ENCODE results near the gene SLC35G6. TPM values are rescaled to one million over a fixed set of nuclear protein-coding genes. Genes with fewer than 3 reads are reported as not detected.
"Not testable (repeated sequence)": the region's sequence is repeated elsewhere in the genome, so short reads cannot be mapped to it uniquely, and the experiment has no call there.

The SLC35G6 gene
- total RNA-seq, 1 donor from 2014 or later = not detected

DNA sequence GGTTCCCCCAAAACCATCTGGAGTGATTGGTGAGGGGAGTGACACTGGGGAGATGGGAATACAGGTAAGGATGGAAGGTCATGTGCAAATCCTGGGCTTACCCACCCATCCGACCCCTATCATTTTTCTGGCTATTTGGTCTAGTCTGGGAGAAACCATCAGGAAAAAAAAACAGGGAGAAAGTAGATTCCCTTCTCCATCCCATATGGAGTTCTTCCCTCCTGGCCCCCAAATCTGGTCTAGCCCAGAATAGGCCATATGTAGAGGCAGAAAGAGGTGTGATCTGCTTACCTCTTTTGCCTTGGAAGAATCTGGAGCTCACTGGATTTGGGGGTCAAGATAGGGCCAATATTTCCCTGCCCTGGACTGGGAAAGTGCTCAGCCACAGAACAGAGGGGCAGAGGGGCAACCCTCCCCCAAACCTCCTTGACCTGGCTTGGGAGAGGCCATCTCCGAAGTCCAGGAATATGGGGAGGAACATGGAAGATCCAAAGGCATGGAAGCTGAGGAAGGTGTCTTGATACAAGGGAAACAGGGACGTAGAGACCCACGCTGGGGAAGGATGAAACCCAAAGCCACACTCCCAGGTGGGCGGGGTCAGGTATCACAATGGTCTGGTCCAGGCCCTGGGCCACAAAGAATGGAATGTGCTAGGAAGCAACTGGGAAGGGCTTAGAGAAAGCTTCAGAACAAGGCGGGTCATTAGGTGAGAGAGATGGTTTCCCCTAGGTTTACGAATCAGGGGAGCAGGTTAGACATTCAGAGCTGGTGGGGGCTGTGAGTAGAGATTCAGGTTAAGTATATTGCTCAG, 20.2 kb upstream of the SLC35G6 start:
- ATAC-seq = peak; percentile 36

DNA sequence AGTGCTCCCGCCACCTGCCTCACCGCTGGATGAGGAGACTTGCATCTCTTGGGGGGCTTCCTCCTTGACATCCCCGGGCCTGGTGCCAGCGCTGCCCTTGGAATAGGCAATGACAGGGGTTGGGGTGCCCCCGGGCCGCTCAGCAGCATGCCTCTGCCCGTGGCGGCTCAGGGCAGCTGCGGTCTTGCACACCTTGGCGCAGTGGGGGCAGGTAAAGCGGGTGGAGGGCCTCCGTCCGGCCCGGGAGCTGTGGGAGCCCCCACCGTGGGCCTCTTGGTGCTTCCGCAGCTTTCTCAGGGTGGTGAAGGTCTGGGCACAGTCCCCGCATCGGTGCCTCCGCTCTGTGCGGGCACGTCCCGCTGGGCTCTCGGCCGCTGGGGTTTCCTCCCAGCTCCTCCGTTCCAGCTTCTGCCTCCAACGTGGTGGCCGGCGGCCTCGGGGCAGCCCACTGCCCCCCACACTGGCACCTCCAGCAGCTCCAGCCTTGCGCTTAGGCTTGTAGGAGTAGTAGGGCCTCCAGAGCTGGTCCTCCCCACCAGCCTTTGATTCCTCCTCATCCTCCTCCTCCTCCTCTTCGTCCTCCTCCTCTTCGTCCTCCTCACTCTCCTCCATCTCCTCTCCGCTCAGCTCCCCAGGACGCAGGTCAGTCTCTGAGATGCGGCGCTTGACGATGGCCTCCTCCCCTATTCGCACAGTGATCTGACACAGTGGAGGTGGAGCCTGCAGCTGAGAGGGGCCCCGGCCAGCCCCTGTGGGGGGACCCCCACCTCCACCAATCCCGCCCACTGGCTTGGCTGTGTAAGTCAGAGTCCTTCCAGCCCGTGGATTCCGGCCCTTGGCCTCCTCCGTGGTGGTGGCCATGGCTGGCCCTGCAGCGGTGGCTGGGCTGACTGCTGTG, 18.5 kb upstream of the SLC35G6 start:
- peak; percentile 3 for ATAC-seq

DNA sequence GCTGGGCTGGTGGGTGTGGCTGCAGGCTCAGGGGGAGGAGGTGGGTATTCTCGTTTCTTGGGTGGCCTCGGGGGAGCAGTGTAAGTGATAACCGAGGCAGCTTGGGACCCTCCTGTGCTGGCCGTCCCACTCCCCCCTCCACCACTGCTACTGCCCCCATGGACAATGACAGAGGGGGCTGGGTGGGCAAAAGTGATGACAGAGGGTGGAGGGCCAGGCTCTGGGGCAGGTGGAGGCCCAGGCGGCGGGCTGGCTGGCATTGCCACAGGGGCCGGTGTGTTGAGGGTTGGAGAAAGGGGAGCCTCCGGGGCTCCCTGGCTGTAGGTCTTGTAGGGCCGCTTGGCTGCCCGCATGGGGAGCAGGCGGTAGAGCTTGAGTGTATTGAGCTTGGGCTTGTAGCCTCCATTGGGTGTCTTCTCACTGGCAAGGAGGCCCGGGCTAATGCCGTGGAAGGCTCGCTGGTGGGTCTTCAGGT, 17.8 kb upstream of the SLC35G6 start:
- no peak for ATAC-seq

DNA sequence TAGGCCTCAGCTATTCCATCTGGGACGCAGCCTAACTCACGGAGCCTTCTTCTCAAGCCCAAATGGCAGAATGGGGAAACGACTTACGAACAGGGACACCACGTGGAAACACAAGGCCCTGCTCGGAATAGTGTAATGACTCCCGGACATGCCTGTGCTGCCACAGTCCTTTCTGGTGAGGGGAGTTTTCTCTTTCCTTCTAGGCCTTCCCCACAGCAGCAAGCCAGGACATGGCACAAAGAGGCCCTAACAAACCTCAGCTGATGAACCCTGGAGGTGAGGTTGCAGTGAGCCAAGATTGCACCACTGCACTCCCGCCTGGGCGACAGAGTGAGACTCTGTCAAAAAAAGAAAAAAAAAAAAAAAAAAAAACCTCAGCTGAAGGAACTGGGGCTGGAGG, 17.2 kb upstream of the SLC35G6 start:
- ATAC-seq = peak; percentile 62

DNA sequence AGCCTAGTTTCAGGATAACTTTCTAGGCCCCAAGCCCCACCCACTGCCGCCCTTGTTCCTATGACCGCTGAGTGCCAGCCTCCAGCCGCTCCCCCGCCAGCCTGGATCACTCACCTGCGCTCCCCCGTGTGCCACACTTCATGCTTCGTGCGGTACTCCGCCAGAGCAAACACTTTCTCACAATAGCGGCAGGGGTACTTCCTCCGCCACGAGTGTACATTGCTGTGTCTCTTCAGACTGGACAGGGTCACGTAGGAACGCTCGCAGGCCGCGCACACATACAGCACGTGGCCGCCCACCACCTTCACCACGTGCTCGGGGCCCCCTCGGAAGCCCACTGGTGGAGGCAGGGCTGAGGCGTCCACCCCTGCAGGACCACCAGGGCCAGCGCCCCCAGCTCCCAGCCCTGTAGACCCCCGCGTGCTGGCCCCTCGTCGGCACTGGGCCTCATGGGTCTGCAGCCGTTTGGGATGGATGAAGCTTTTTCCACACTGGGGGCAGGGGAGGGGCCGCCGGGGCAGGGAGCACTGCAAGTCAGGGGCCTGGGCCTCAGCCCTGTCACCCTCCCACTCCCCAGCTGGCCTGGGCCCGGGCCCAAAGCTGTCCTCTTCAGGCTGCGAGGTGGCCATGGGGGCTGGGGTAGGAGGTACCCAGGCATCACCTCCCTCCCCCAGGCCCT, 15.5 kb upstream of the SLC35G6 start:
- ATAC-seq = no peak

DNA sequence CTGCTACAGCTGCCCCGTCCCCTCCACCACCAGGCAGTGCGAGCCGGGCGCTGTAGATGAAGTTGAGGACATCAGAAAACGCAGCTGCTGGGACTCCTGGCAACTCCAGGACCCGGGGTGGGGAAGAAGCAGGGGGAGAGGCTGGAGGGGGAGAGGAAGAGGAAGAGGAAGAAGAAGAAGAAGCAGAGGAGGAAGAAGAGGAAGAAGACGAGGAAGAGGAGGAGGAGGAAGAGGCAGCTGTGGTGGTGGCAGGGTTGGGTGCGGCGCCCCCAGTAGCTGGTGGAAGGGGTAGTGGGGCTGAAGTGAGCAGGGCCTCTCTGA, 15.0 kb upstream of the SLC35G6 start:
- no peak for ATAC-seq

DNA sequence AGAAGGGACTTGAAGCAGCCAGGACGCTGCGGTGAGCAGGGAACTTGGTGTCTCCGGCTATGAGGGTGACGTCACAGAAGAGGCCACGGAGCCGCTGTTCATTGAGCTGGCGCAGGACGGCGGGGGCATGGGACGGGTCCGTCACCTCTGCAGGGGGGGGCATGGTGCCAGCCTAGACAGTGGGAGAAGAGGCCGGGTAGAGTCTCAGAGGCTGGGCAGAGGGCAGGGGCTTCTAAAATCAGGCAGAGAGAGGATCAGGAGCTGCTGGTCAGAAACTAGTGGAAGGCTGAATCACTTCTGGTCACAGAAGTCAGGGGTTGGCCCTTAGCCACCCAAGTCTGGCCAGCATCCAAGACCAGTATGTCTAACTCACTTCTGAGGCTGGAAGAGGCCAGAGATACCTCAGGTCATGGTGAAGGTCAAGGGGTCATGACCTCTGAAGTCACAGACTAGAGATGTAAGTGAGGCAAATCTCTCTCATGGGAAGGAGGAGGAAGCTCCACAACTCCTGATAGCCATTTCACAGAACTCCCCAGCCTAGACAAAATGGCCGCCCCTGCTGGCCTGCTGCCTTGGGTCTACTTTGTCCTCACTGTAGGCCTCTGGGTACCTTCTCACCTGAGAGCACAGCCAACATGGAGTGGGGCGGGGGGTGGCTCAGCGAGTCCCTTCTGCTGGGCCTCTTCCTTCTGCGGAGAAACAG, 14.5 kb upstream of the SLC35G6 start:
- no peak for ATAC-seq

DNA sequence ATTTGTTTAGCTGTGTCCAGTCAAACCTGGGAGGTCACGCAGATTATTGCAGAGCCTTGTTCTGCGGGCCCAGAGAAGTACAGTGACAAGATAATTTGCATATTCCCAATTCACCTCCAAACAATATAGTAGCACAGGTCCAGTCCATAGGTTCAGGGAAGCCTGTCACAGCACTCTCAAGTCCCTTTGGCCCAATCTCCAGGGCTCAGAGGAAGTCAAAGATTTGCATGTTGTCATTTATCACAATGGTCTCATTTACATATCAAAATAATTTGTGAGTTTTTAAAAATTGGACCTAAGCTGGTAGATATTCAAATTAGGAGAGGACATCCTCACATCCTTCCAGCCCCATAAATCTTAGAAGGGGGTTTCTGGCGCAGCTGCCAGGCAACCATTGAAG, 13.7 kb upstream of the SLC35G6 start:
- no peak for ATAC-seq

DNA sequence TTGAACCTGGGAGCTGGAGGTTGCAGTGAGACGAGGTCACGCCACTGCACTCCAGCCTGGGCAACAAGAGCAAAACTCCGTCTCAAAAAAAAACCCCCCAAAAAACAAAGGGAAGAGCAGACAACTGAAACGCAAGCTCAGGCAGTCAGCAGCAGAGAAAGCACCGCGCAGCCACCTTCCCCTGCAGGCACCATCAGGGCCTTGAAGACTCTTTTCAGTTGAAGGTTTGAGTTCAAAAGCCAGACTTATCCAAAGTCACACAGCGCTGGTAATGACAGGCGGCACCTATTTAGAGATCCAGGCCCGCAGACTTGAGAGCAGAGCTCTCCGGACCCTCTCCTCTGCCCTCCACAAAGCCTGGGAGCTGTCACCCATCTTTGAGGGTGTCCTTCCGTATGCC, 13.0 kb upstream of the SLC35G6 start:
- no peak for ATAC-seq

DNA sequence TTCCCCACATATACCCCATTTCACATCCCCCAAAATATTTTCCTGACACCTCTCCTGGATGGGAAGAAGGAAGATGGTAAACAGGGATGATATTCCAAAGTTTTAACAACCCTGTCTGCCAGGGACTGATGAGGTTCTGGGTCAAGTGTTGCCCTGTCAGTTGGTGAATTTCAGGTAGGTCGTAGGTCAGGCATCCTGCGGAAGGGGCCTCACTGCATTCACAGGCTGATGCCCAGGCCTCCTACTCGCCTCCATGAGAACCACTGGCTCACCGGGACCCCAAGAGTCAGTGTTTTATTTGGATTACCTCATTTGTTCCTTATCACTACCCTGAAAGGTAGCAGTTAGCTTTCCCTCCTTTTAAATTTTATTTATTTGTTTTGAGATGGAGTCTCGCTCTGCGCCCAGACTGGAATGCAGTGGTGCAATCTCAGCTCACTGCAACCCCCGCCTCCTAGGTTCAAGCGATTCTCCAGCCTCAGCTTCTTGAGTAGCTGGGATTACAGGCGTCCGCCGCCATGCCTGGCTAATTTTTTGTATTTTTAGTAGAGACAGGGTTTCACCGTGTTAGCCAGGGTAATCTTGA, 12.3 kb upstream of the SLC35G6 start:
- no peak for ATAC-seq

DNA sequence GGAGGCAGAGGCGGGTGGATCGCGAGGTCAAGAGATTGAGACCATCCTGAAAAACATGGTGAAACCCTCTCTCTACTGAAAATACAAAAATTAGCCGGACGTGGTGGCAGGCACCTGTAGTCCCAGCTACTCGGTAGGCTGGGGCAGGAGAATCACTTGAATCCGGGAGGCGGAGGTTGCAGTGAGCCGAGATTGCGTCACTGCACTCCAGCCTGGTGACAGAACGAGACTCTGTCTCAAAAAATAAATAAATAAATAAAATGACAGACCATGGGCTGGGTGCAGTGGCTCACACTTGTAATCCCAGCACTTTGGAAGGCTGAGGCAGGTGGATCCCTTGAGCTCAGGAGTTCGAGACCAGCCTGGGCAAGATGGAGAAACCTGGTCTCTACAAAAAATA, 11.4 kb upstream of the SLC35G6 start:
- ATAC-seq = not testable (repeated sequence)

DNA sequence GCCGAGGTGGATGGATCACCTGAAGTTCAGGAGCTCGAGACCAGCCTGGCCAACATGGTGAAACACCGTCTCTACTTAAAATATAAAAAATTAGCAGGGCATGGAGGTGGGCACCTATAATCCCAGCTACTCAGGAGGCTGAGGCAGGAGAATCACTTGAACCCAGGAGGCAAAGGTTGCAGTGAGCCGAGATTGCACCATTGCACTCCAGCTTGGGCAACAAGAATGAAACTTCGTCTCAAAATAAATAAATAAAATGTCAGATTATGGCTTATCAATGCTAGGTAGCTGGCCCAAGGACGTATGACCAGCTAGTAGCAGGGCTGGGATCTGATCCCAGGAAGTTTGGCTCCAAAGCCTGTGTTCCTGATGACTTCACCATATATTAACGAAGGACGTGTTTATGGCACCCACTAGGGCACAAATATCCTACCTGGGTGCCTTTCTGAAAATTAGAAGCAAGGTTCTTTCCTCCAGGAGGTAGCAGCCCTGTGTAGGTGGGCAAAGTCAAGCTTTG, 10.7 kb upstream of the SLC35G6 start:
- not testable (repeated sequence) for ATAC-seq

DNA sequence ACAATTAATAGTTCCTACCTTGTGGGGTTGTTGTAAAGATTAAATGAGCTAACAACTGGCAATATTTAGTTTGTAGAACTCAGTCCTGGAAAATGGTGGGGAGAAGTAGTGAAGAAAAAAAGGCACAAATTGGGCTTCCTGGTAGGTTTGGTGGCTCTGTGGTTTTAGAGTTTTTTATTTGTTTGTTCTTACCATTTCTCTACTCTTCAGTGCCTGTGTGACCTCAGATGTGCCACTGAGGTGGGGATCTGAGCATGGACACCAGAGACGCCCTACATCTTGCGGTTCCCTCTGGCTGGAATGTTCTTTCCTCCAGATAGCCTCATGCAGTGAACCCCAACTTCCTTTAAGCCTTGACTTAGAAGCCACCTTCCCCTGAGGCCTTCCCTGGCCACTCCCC, 9.5 kb upstream of the SLC35G6 start:
- ATAC-seq = no peak

DNA sequence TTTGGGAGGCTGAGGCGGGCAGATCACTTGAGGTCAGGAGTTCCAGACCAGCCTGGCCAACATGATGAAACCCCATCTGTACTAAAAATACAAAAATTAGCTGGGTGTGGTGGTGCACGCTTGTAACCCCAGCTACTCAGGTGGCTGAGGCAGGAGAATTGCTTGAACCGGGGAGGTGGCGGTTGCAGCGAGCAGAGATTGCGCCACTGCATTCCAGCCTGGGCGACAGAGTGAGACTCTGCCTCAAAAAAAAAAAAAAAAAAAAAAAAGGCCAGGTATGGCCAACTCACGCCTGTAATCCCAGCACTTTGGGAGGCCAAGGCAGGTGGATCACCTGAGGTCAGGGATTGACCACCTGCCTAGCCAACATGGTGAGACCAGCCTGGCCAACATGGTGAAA, 6.5 kb upstream of the SLC35G6 start:
- ATAC-seq = not testable (repeated sequence)

DNA sequence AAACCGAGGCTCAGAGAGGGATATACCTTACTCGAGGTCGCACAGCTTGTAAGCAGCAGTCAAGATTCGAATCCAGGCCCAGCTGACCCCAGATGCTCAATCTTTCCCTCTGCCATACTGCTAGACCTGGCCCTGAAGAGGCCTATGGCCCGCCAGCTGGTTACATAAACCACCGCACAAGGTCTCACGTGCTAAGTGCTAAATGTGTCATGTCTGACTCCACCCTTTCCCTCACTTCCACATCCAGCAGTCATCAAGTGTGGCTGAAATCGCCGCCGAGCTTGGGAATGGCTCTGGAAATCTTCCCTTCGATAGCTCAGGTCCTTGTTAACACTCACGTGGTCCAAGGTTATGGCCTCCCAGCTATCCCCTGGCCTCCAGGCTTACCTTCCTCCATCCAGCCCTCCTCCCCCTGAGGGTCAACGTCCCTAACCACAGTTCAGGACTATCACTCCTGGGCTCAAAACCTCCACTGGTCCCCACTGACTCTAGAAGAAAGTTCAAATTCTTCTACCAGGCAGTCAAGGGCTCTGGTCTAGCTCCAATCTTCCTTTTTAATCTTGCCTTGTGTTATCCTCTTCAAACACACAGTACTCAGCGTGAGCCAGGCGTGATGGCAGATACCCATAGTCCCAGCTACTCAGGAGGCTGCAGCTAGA, 5.4 kb upstream of the SLC35G6 start:
- ATAC-seq = peak; percentile 44

DNA sequence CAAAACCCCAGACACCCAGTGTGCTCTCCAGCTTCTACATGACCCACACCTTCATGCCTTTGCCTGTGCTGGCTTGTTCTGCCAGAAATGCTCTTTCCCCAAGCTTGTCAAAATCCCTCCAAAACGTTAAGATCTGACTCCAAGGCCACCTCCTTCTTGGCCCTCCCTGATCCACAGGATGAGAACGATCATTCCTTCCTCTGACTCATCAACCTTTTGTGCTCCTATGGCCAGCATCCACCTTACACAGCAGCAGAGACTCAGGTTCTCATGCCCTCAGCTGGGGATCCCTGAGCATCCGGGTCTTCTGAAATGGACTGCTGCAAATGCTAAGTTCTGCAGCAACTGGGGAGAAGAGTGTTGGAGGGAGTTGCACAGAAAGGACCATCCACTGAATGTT, 4.8 kb upstream of the SLC35G6 start:
- peak; percentile 73 for ATAC-seq

DNA sequence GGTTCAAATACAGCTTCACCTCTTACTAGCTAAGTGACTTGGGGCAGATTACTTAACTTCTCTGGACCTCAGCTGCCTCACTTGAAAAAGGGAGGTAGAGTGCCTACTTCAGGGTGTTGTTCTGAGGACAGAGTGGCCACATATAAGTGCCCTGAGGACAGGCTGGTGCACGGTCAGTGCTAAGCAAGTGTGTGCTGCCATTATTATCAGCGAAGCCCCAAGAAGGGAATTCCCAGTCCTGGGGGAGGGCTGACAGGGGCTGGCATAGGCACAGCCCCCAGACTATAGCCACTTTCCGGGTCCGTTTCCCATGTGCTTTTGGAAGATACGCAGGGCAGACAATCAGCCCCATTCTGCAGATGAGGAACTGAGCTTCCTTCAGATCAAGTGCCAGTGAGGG, 4.3 kb upstream of the SLC35G6 start:
- no peak for ATAC-seq

DNA sequence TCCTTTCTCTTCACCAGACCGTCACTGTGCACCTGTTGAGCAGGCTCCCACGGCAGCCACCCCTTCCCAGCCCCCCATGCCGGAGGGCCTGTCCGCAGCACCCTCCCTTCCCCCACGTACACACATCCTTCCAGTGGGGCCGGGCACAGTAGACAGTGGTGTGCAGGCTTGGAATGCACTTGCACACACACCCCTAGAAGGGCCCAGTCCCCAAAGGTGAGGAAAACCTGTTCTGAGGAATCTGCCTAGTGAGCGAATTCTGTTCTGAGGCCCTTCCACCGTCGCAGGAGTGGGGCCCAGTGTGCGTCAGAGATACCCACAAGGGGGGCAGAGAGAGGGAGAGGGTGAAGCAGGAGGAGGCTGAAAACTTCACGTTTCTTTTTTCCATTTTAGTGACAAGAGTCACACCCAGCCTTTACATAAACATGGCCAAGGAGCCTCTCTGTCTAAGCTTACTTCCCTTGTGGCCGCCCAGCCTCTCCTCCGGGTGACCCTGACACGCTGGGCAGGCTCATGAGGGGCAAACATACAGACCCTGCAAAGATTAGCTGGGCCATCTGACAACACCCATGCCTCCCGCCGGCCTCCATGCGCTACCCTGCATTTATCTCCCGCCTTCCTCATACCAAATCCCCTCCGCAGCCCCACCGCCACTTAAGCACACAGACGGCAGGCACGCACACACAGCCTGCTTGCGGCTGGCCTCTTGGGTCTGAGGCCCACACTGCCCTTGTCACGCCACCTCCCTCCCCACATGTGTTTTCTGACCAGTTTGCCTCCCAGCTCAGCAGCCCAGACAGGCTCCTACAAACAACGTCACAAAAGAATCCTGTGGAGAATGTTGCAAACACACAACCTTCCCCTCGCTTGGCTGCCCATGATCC, 3.6 kb upstream of the SLC35G6 start:
- peak; percentile 76 for ATAC-seq

DNA sequence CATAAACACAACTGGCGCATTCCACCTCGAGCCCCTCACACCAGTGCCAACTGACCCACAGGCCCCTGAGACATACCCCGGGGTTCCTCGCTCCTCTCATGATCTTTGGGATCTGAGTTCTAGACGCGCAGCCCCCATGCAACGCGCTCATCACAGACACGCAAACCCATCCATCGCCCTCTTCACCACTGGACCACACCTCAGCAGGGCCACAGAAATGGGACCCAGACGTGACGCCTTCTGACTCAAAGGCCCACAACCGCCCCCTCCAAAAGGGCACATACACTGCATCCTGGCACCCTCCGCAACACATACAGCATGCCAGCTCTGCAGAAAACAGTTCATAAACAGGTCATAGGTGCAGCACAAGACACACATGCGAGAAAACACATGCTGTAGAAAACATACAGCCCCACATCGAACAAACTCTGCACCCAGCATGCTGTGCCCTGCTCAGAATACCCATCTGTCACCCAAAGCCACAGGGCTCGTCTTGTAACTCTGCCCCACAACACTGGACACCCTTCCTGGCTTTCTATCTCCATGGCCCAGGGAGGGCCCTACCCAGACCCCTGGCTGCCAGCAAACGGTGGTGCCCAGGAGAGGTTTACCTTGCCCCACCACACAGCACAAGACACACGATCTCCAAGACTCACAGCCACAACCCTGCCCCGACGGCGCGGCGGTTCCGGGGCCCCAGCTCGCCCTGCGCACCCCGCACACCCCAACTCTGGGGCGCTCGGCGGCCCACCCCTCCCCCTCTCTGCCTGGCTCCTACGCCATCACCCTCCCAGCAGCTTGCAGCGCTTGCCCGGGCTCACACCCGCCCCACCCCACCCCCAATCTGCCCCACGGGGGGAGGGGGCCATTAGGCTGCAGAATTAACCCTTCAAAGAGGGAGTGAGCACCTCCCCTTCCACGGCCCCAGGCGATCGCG, 2.7 kb upstream of the SLC35G6 start:
- ATAC-seq = peak; percentile 30
